ENCODE results near the gene MIPOL1. TPM values are rescaled to one million over a fixed set of nuclear protein-coding genes. Genes with fewer than 3 reads are reported as not detected.

The MIPOL1 gene
- total RNA-seq, 2 experiments from 2014 or later, result not detected

- Histone ChIP-seq H3K27ac (ENCODE audit: low read depth, low read length, poor library complexity, severe bottlenecking) (no peak overlapping the region), H3K9me2 (ENCODE audit: insufficient read depth, low read length) (no peaks in the 10 kb centered on the region), H3K36me3 (ENCODE audit: insufficient read depth, low read length) (no peaks in the 10 kb centered on the region), H3K79me2 (ENCODE audit: insufficient read depth, low read depth, low read length) (no peaks in the 10 kb centered on the region), H3K4me2 (ENCODE audit: low read length) (no peak overlapping the region), H3K4me1 (ENCODE audit: insufficient read depth, low read length, poor library complexity, severe bottlenecking) (no peaks in the 10 kb centered on the region), H3K9me3 (ENCODE audit: low read length) (no peaks in the 10 kb centered on the region), H4K20me1 (ENCODE audit: insufficient read depth, low read length) (no peaks in the 10 kb centered on the region), H2AFZ (ENCODE audit: low read length) (no peak overlapping the region), H3K4me3 (ENCODE audit: low read depth, low read length, poor library complexity, severe bottlenecking) (no peak overlapping the region)
- CTCF ChIA-PET (ENCODE audit: unreplicated experiment), result no interaction called here
- DNase-seq (ENCODE audit: low spot score), result no peak
- POLR2A ChIA-PET, result interaction anchor here (0.6 to 1.1 kb wide), 4 partner anchors 15 to 859 kb away, joined by 3 read pairs; no protein-coding TSS in a partner anchor
- TF ChIP-seq CTCF (conservative IDR thresholded peaks at IDR 0.05; ENCODE audit: low read length) (no peak), EZH2phosphoT487 (IDR thresholded peaks at IDR 0.05; ENCODE audit: borderline replicate concordance, low read depth, low read length) (no peak)
- intact Hi-C loops (cut with micrococcal nuclease; ENCODE audit: unreplicated experiment), result no loop called here
- no TSS peak for BruUV-seq (replicated peaks)
Observed at GRCh38 chr14:37545174-37545573, 347.4 kb downstream of the MIPOL1 start.

- intact Hi-C loops (cut with micrococcal nuclease; ENCODE audit: unreplicated experiment), result no loop called here
- H3K36me3 ChIP-seq (ENCODE audit: insufficient read depth, low read length), result no peaks in the 10 kb centered on the region
- no peak overlapping the region for H3K4me3 ChIP-seq (ENCODE audit: low read depth, low read length, poor library complexity, severe bottlenecking)
- H3K9me3 ChIP-seq (ENCODE audit: low read length), result no peaks in the 10 kb centered on the region
- no peak overlapping the region for H2AFZ ChIP-seq (ENCODE audit: low read length)
- no peak overlapping the region for H3K27ac ChIP-seq (ENCODE audit: low read depth, low read length, poor library complexity, severe bottlenecking)
- CTCF ChIA-PET (ENCODE audit: unreplicated experiment), result no interaction called here
- TF ChIP-seq CTCF (conservative IDR thresholded peaks at IDR 0.05; ENCODE audit: low read length) (no peak), EZH2phosphoT487 (IDR thresholded peaks at IDR 0.05; ENCODE audit: borderline replicate concordance, low read depth, low read length) (no peak)
- DNase-seq (ENCODE audit: low spot score), result no peak
- no peak overlapping the region for H3K4me2 ChIP-seq (ENCODE audit: low read length)
- H4K20me1 ChIP-seq (ENCODE audit: insufficient read depth, low read length), result no peaks in the 10 kb centered on the region
- H3K4me1 ChIP-seq (ENCODE audit: insufficient read depth, low read length, poor library complexity, severe bottlenecking), result no peaks in the 10 kb centered on the region
- no TSS peak for BruUV-seq (replicated peaks)
- POLR2A ChIA-PET, result no interaction called here
- H3K9me2 ChIP-seq (ENCODE audit: insufficient read depth, low read length), result no peaks in the 10 kb centered on the region
- no peaks in the 10 kb centered on the region for H3K79me2 ChIP-seq (ENCODE audit: insufficient read depth, low read depth, low read length)
Observed at GRCh38 chr14:37546621-37547447, 349.1 kb downstream of the MIPOL1 start.

GRCh38 chr14:37550511-37550910 lies 352.8 kb downstream of the MIPOL1 start:
- ChIA-PET CTCF (ENCODE audit: unreplicated experiment) (no interaction called here), POLR2A (interaction anchor here (0.6 to 1.1 kb wide), 2 partner anchors 10 to 26 kb away, joined by 3 read pairs; no protein-coding TSS in a partner anchor)
- no TSS peak for BruUV-seq (replicated peaks)
- H3K4me1 ChIP-seq (ENCODE audit: insufficient read depth, low read length, poor library complexity, severe bottlenecking), result no peaks in the 10 kb centered on the region
- no peaks in the 10 kb centered on the region for H3K79me2 ChIP-seq (ENCODE audit: insufficient read depth, low read depth, low read length)
- no peaks in the 10 kb centered on the region for H4K20me1 ChIP-seq (ENCODE audit: insufficient read depth, low read length)
- H2AFZ ChIP-seq (ENCODE audit: low read length), result no peak overlapping the region
- H3K27ac ChIP-seq (ENCODE audit: low read depth, low read length, poor library complexity, severe bottlenecking), result no peak overlapping the region
- no peaks in the 10 kb centered on the region for H3K9me3 ChIP-seq (ENCODE audit: low read length)
- H3K36me3 ChIP-seq (ENCODE audit: insufficient read depth, low read length), result no peaks in the 10 kb centered on the region
- no peak overlapping the region for H3K4me3 ChIP-seq (ENCODE audit: low read depth, low read length, poor library complexity, severe bottlenecking)
- intact Hi-C loops (cut with micrococcal nuclease; ENCODE audit: unreplicated experiment), result no loop called here
- no peaks in the 10 kb centered on the region for H3K9me2 ChIP-seq (ENCODE audit: insufficient read depth, low read length)
- TF ChIP-seq EZH2phosphoT487 (IDR thresholded peaks at IDR 0.05; ENCODE audit: borderline replicate concordance, low read depth, low read length), result no peak
- no peak for TF ChIP-seq CTCF (conservative IDR thresholded peaks at IDR 0.05; ENCODE audit: low read length)
- no peak overlapping the region for H3K4me2 ChIP-seq (ENCODE audit: low read length)
- no peak for DNase-seq (ENCODE audit: low spot score)
